HG02943 (cell line): Measurements from ENCODE around the gene CD22.

ENCODE experiments used
- ATAC-seq: cut with Tn5 transposase; IDR thresholded peaks from one replicate; pipeline ENCODE4 v1.9.1; 2021; ENCODE audit warnings: mild to moderate bottlenecking, low read depth, moderate library complexity; ENCODE audit not compliant: unreplicated experiment

Gene CD22

DNA sequence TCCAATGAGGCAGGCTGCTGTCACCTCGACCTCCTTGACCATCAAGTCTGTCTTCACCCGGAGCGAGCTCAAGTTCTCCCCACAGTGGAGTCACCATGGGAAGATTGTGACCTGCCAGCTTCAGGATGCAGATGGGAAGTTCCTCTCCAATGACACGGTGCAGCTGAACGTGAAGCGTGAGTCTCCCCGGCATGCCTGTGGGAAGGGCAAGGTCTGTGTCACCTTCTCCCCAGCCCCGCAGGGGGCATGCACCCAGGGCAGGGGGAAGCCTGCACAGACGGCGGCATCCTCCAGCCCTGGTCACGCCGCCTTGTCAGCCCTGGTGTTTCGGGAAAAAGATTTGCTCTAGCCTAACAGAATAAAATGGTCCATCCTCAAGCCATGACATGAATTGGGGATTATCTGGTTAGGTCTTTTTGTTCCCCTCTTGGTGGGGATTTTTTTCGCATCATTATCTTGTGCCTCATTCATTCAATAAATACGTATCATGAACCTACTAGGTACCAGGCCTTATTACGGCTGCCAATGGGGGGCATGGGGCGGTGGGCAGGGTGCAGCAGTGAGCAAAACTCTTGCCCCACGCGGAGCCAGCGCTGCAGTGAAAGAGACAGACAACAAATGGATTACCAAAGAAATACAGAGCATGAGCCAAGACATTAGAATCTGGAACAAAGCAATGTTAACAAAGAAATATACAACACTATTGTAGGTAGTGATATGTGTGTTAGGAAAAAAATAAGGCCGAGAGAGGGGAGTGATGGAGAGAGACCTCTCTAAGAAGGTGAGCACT is 7.4 kb downstream of the CD22 start:
- no peak for ATAC-seq

DNA sequence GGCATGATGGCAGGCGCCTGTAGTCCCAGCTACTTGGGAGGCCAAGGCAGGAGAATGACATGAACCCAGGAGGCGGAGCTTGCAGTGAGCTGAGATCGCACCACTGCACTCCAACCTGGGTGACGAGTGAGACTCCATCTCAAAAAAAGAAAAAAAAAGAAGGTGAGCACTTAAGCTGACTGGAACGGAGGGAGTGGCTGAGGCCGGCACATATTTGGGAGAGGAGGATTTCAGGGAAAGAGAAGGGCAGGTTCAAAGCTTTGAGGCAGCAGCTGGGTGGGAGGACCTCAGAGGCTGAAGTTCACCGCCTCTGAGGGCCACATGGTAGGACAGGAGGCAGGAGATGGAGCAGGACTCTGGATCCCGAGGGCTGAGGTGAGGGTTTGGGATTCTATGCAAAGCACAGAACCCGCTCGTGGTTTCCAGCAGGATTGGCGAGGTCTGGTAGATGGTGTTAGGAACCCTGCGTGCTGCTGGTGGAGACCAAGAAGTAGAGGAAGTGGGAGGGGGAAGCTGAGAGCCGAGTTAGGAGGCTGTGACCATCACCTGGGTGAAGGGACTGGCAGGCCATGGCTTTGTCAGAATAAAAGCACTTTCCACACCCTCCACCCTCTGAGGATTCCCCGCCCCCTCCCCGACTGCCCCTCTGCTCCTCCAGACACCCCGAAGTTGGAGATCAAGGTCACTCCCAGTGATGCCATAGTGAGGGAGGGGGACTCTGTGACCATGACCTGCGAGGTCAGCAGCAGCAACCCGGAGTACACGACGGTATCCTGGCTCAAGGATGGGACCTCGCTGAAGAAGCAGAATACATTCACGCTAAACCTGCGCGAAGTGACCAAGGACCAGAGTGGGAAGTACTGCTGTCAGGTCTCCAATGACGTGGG is 8.4 kb downstream of the CD22 start:
- ATAC-seq: no peak

DNA sequence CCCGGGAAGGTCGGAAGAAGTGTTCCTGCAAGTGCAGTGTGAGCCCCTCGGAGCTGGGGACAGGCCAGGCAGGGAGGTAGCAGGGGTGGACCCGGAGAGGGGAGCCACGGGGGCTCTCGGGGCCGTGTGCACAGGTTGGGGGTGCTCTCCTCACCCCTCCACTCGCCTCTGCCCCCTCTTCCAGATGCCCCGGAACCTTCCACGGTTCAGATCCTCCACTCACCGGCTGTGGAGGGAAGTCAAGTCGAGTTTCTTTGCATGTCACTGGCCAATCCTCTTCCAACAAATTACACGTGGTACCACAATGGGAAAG is 9.0 kb downstream of the CD22 start:
- no peak for ATAC-seq

- no peak for ATAC-seq
Measured at GRCh38 chr19:35340431-35340830, 11.4 kb downstream of the CD22 start.

- ATAC-seq: no peak
Measured at GRCh38 chr19:35341006-35341405, 12.0 kb downstream of the CD22 start.

GRCh38 chr19:35341565-35342225 is 12.7 kb downstream of the CD22 start:
- no peak for ATAC-seq

GRCh38 chr19:35342430-35342829 is 13.4 kb downstream of the CD22 start:
- no peak for ATAC-seq

- no peak for ATAC-seq
Measured at GRCh38 chr19:35344511-35345031, 15.6 kb downstream of the CD22 start.

DNA sequence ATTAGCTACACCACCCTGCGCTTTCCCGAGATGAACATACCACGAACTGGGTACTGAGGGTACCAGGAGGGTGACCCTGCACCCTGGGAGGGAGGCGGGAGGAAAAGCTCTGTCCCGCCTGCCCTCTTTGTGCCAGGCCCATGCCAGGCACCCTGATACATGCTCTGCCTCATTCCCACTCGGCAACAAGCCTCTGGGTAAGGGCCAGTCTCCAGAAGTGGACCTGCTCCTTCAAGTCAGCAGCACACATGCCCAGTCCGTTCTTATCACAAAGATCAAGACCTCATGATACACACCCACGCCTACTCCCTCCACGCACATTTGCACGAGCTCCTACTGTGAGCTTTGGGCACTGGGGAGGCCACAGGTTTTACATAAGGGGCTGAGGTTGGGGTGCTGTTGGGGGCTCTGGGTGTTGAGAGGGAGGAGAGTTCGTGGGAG is 16.7 kb downstream of the CD22 start:
- no peak for ATAC-seq

DNA sequence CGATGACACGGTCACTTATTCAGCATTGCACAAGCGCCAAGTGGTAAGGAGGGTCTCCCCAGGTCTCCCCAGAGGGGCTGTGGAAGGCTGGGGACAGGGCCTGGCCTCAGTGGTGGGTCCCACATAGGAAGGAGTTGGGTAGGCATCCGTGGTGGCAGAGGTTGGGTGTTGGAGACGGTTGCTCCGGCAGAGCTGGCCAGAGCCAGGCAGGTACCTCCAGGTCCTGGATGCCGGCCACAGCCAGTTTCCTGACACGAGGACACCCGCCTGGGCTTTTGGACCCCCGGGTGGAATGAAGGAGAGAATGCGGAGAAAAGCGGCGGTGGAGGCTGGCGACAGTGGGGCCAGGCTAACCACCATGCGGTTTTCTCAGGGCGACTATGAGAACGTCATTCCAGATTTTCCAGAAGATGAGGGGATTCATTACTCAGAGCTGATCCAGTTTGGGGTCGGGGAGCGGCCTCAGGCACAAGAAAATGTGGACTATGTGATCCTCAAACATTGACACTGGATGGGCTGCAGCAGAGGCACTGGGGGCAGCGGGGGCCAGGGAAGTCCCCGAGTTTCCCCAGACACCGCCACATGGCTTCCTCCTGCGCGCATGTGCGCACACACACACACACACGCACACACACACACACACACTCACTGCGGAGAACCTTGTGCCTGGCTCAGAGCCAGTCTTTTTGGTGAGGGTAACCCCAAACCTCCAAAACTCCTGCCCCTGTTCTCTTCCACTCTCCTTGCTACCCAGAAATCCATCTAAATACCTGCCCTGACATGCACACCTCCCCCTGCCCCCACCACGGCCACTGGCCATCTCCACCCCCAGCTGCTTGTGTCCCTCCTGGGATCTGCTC is 17.4 kb downstream of the CD22 start:
- no peak for ATAC-seq

DNA sequence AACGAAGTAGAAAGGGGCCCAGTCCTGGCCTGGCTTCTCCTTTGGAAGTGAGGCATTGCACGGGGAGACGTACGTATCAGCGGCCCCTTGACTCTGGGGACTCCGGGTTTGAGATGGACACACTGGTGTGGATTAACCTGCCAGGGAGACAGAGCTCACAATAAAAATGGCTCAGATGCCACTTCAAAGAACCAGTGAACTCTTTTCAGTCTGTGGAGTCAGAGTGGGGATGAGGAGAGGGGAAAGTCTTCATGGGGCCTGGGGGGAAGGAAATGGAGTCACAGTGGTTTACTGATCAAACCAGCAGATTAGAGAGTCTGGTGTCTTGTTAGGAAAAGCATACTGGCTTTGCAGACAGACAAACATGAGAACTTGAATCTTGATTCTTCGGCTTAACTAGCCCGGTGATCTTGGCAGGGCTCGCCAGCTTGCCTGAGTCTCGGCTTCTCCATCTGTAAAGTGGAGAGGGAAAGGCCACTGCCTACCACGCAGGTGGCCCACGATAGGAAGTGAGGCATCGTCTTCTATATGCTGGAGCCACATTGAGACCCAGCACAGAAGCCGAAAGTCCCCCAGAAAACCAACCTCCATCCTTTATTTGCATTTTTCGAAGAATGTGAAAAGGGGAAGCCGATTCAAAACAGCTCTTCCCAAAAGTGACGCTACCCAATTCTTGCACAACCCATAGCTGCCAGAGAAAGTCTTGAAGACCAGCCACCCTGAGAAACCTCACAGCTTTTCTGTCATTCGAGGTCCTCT is 18.4 kb downstream of the CD22 start, which contains the start of gene FFAR1:
Gene FFAR1 (plus strand): TSS at position 732 of the 759 bp plus-strand sequence. CDS start 3,650 bp downstream, outside the sequence.
- ATAC-seq: peak; percentile 47

DNA sequence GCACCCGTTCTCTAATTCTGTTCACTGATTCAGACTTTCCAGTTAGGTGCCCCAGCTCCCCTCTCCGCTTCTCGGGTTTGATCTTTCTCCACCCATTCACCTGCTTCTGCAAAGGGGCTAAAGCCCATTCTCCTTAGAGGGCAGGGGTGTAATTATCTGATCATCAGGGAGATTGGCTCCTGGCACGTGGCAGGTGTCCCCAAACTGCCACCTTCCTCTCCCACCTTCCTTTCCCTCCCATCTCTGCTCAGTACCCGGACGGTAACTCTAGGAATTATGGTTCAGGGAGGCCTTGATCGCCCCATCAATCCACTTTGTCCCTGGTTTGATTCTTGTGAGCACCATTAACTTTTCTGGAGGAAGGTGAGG is 18.9 kb downstream of the CD22 start:
- no peak for ATAC-seq

DNA sequence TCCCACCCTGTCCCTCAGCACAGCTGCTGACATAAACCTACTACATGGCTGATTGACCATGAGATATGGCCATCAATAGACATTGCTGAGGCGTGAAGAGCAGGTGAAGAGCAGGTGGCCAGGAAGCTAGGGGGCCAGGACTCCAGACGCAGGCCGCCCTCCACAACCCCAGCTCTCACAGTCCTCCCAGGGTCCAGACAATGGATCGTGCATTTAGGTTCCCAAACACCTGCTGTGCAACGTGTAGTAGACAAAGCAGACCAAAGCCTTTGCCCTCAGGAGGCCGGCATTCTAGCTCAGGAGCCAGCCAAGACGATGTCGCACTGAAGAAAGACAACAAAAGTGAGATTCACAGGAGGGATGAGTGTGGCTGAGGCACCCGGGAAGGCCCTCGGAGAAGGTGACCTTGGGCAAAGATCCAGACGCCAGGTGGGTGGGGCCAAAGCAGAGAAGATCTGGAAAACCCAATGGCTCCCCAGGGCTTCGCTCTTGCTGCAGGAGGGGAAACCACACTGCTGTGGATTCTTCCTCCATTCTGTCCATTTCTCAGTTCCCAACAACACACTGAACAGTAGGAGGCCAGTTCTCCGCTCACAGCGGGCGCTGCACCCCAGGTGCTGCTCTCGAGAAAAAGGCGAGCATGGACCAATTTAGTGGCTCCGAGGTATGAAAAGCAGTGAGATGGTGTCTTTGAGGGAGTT is 20.1 kb downstream of the CD22 start:
- no peak for ATAC-seq

- ATAC-seq: no peak
Measured at GRCh38 chr19:35349614-35350521, 20.9 kb downstream of the CD22 start.

DNA sequence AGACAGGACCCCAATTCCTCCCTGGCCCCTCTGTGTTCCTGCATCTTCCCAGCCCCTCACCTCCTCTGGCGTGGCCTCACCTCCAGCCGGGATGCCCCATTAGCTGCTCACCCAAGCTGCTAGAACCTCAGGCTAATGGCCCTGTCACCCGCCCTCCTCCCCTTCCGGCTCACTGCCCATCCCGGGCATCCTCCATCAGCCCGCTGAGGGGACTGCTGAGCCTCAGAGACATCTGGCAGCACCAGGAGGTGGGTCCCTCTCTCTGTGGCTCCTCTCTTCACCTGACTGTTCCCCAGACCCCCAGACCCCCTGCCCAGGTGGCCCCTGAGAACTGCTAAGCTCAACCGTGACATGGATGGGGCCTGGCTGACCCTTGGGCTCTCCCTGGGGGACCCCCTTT is 21.6 kb downstream of the CD22 start:
- ATAC-seq: no peak

DNA sequence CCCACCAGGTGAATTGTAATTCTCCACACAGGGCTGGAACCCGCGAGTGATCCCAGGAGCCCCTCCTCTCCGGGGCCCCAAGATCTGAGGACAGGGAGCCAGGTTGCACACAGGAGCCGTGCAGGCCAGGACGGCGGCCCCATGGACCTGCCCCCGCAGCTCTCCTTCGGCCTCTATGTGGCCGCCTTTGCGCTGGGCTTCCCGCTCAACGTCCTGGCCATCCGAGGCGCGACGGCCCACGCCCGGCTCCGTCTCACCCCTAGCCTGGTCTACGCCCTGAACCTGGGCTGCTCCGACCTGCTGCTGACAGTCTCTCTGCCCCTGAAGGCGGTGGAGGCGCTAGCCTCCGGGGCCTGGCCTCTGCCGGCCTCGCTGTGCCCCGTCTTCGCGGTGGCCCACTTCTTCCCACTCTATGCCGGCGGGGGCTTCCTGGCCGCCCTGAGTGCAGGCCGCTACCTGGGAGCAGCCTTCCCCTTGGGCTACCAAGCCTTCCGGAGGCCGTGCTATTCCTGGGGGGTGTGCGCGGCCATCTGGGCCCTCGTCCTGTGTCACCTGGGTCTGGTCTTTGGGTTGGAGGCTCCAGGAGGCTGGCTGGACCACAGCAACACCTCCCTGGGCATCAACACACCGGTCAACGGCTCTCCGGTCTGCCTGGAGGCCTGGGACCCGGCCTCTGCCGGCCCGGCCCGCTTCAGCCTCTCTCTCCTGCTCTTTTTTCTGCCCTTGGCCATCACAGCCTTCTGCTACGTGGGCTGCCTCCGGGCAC is 22.6 kb downstream of the CD22 start:
- no peak for ATAC-seq

DNA sequence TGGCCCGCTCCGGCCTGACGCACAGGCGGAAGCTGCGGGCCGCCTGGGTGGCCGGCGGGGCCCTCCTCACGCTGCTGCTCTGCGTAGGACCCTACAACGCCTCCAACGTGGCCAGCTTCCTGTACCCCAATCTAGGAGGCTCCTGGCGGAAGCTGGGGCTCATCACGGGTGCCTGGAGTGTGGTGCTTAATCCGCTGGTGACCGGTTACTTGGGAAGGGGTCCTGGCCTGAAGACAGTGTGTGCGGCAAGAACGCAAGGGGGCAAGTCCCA is 23.1 kb downstream of the CD22 start:
- ATAC-seq: no peak
